ENCODE data around the gene FRMD7.
"Not testable (repeated sequence)": the region's sequence is repeated elsewhere in the genome, so short reads cannot be mapped to it uniquely, and the experiment has no call there.

FRMD7 gene, protein sequence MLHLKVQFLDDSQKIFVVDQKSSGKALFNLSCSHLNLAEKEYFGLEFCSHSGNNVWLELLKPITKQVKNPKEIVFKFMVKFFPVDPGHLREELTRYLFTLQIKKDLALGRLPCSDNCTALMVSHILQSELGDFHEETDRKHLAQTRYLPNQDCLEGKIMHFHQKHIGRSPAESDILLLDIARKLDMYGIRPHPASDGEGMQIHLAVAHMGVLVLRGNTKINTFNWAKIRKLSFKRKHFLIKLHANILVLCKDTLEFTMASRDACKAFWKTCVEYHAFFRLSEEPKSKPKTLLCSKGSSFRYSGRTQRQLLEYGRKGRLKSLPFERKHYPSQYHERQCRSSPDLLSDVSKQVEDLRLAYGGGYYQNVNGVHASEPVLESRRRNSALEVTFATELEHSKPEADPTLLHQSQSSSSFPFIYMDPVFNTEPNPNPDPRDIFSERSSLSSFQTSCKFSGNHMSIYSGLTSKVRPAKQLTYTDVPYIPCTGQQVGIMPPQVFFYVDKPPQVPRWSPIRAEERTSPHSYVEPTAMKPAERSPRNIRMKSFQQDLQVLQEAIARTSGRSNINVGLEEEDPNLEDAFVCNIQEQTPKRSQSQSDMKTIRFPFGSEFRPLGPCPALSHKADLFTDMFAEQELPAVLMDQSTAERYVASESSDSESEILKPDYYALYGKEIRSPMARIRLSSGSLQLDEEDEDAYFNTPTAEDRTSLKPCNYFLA

DNA sequence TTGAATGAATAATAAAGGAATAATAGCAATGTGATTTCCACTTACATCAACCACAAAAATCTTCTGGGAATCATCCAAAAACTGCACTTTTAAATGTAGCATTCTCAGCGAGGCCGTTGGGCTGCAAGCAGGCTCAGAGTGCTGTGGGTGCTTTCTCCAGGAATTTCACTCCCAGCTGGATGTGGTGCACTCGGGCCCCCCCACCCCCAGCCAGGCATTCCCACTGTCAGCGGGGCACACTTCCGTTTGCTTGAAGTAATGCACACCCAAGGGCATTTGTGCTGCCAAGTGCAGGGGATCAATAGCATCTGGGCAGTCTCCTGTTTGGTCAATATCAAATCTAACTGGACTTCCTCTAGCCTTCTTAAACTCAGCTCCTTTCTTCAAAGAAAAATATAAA is at the start of gene FRMD7:
TSS of gene FRMD7 (minus strand) at position 278 of the 400 bp plus-strand sequence. CDS start at position 102, 176 bp downstream.
- DNase-seq (ENCODE audit: low read depth in 2 of 2): no peak

DNA sequence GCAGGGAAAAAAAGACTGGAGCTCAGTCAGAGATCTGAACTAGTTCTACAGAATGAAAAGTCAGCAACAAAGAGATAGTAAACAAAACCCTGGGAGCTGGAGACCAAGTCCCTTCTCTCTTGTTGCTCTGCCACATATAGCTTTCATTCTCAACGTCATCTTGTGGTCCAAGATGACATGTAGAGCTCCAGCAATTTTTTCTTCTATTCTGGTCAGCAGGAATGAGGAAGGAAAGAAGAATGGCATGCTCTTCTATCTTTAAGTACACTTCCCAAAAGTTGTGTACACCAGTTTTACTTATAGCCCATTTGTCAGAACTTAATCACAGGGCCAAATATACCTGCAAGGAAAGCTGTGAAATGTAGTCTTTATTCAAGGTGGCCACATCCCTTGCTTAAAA is 45.8 kb upstream of the FRMD7 start:
- no peak for DNase-seq (ENCODE audit: low read depth in 2 of 2)

DNA sequence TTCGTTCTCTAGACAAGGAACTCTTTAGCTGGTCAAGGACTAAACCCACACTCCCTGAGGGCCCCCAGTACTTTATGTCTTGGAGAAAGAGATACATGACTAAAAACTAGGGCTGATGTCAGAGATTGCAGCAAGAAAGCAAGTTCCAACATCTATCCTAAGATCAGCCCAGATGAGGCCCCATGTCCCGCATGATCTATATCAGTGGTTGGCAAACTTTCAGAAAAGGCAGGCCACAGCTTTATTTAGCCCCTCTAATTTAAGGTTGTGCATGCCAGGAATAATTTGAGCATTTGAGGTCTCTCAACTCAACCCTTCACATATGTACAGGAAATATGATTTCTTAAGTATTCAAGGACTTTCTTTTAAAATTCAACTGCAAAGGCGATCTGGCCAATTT is 44.1 kb upstream of the FRMD7 start:
- no peak for DNase-seq (ENCODE audit: low read depth in 2 of 2)

DNA sequence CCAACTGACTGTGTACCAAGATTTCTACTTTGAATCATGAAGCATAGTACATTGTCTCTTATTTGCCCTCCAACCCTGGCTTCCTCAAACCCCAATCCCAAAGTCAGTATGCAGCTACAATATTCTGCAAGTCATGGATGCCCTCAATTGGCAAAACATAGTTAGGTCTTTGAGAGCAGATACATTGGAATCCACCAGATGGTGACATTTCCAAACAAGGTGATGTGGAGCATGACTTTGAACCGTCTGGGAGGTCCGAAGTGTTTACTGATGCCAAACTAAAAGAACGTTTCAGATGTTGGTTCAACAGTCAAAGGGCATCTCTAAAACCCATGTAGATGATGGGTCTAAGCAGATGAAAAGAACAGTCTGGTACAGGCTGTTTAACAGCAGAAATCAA is 43.7 kb upstream of the FRMD7 start:
- DNase-seq (ENCODE audit: low read depth in 2 of 2): no peak

DNA sequence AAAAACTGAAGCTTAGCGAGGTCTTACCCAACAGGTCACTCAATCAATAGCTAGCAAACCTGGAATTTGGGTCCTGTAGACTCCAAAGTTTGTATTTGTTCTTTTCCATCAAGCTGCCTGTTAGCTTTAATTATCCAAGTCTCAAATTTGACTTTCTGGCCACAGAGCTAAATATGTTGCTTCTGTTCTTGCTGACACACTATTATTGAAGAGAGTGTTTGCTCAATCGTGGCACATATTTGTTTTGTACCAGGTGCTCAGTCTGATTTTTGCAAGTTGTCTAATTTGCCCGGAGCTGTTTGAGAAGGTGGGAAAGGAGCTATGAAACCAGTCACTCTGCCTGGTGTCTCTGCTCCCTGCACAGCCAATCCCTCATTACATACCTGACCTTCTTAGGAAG is 41.7 kb upstream of the FRMD7 start:
- no peak for DNase-seq (ENCODE audit: low read depth in 2 of 2)

DNA sequence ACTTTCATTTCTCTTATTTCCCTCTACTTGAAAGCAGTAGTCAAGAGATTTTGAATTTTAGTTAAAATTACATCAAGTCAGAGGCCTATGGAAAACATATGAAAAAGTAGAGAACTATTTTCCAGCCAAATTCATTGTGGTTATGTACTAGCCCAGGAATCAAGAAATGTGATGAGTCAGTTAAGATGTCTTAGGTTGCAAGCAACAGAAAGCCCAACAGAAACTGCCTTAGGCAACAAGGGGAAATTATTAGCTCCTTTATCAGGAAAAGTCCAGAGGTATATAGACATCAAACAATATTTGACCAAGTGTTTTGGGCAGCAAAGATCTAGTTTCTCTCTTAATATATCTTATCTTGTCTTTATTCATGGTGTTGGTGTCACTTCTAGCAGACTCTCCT is 37.8 kb upstream of the FRMD7 start:
- no peak for DNase-seq (ENCODE audit: low read depth in 2 of 2)

DNA sequence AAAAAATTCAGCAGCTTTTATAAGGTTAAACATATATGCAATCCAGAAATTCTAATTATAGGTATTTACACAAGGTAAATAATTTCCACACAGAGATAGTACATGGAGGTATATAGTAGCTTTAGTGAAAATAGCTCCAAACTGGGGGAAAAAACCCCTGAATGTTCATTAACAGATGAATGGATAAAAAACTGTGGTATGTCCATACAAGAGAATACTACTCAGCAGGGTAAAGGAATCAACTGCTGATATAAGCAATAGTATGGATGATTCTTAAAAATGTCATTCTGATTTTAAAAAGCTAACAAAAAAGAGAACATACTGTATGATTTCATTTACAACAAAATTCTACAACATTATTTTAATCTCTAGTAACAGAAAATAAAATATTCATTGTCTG is 37.2 kb upstream of the FRMD7 start:
- no peak for DNase-seq (ENCODE audit: low read depth in 2 of 2)

DNA sequence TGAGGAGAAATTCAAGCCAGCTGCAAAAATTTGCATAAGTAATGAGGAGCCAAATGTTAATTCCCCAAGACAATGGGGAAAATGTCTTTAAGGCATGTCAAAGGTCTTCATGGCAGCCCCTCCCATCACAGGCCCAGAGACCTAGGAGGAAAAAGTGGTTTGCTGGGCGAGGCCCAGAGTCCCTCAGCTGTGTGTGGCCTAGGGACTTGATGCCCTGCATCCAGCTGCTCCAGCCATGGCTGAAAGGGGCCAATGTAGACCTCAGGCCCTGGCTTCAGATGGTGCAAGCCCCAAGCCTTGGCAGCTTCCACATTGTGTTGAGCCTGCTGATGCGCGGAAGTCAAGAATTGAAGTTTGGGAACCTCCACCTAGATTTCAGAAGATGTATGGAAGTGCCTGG is 35.3 kb upstream of the FRMD7 start:
- not testable (repeated sequence) for DNase-seq (ENCODE audit: low read depth in 2 of 2)

DNA sequence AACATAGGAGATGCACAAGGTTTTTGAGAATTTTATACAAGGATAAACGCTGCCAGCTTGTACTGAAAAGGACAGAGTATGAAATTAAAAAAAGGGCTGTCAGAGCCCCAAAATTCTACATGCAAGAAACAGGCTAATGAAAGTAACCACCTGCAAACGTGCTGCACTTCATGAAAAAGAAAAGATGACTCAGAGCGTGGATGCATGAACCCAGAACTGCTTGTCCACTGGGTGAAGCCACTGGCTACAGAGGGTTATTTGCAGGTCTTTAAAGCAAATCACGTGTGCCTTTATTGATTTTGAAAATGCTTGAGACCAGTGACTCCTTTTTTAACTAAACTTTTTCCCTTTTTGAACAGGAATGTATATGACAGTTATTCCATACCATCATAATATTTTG is 25.3 kb upstream of the FRMD7 start:
- no peak for DNase-seq (ENCODE audit: low read depth in 2 of 2)

DNA sequence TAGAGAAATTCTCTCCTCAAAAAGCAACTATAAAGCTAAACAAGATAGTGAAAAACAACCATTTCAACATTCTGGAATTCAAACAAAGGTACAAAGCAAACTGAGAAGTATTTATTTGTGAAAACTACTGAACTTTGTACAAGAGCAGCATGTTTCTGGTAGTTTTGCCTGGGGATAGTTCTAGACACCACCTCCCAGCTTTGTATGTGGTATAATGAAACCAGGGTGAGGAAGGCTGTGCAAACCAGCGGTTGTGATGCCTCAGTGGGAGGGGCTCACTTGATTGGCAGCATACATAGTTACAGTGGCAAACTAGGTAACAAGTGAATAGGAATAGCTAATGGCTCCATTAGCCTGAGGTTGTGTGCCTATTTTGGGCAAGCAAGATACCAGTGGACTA is 18.6 kb upstream of the FRMD7 start:
- no peak for DNase-seq (ENCODE audit: low read depth in 2 of 2)

DNA sequence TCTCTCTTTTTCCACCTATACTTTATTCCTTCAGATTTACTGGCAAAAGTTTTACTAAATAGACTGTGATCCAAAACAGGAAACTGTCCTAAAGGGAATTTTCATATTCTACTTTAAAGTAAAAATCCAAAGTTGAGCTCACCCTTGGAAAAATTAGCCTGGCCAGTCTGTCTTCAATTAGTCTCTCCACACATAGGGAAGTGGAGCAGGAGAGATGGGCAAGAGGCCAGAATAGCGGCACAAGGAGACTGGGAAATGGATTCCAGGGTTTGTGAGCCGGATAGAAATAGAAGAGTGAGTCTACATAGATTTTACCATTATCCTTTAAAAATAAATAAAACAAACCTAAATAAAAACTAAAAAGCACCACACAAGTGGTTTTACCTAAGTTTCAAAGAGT is 16.2 kb upstream of the FRMD7 start:
- no peak for DNase-seq (ENCODE audit: low read depth in 2 of 2)

DNA sequence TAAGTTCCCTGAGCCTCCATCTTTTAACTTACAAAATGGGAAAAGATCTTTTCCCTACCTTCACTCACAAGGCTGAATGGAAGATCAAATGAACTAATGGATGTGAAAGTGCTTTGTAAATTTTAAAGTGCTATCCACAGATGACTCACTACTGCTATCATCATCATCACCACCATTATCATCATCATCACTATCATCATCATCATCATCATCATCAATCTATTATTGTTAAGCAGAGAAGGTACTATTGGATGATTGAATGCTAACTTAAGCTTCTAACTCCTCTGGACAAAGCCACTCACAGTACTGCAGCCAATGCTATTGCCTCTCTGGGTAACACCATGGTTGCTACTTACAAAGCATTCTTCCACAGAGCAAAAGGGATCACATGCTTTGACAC is 1.9 kb downstream of the FRMD7 start:
- no peak for DNase-seq (ENCODE audit: low read depth in 2 of 2)

DNA sequence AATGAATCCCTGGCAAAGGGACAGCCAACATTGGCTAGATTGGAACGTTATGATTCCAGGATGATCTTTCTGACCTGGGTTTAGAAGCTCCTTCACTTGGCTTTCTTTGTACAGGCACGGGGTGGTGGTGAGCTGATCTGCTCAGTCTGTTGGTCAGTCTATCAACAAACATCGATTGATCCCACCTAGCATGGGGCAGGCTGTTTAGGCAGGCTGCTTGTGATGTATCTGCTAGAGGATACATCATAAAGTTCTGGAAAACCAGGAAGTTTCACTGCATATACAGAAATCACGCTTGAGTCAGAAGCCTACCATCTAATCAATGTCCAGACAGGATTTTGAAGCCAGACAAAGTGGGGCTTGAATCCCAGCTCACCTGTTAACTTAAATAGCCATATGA is 6.9 kb downstream of the FRMD7 start:
- DNase-seq (ENCODE audit: low read depth in 2 of 2): no peak

DNA sequence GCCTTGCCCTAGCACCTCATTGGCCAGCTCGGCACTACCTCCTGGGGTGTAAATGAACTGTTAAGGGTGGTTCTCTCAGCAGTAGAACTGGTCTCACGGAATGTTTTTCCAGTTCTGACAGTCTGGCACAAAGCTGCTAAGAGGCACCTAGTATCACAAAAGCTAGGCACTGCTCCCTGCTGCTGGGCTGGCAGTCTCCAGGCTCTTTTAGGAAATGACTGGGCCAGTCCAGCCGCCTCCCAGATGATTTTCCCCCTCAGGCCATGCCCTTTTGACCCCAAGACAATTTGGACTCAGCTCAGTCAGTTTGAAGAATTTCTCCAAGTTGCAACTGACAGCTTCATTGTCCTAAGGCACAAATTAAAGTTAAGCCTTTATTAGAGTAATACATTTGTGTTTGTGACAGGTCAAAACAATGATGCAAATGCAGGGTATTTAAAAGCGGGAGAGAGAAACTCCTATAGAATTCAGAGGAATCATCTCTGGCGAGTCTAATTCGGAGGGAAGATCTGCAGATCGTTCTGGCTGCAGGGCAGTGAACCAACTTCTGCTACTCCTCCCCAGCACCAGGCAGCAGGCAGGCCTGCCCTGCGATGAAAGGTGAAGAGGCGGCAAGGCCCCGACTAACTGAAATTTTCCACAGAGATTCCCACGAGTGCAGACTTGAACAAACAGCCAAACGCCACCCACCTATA is 7.9 kb downstream of the FRMD7 start:
- no peak for DNase-seq (ENCODE audit: low read depth in 2 of 2)

DNA sequence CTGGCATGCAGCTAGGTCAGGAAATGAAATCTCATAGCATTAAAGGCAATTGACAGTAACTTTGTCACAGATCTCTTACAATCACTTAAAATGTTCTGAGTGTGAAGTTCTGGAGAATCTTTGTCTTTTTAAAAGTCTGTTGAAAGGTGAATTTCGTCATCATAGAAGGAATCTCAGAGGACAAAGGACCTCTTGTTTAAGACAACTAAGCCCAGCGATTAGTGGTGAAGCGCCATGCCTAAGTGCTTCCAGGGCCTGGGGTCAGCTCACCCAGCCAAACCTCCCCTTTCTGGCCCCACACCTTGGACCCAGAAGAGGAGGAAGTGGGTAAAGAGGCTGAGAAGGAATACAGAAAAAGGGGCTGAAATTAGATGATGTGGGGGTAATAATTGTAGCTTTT is 8.5 kb downstream of the FRMD7 start:
- no peak for DNase-seq (ENCODE audit: low read depth in 2 of 2)

DNA sequence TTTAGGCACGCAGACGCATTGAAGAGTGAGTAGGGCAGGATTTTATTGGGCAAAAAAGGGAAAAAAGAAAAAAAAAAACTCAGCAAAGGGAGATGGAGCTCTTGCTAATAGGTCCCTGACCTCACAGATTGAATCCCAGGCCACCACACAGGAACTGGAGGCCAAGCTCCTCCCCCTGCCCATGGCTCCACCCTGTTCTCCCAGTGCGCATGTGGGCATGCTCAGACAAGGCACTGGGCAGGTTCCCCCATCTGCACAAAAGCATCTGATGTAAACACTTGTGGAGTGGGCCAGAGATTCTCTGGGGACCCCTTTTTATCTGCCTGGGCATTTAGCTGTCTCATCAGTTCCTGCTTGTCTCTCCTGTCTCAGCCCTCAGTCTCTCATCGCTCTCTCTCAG is 9.5 kb downstream of the FRMD7 start:
- no peak for DNase-seq (ENCODE audit: low read depth in 2 of 2)

DNA sequence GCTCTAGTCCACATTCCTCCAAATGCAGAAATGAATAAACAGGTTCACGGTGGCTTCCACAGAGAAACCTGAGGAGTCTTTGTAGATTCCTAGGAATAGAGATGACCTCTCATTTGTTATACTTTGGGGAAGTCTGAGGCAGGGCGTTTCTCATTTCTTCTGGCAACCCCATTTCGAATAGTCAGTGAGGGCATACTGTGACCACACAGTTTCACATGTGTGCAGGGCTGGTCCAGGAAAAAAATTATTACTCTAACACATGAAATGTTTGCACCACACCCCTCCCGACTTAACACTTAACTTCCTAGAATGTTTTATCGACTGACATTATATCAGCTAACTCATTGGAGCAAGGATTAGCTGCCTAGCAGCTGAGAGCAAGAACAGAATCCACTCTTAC is 12.0 kb downstream of the FRMD7 start:
- DNase-seq (ENCODE audit: low read depth in 2 of 2): no peak

DNA sequence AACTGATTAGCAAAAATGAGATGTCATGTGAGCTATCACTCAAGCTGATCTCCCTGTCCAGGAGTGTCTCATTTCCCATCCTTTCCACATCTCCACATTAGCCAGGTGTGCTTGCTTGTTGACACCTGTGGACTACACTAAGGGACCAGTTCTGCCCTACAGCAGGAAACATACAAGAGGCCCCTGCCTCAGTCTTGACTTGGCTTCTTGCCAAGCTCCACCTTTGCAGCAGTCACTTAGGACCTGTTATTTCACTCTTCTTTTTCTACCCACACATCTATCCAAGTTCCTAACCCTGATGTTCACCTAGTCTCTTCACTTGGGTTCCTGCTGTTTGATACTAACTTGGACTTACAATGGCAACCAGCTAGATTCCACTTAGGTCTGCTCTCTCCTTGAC is 13.2 kb downstream of the FRMD7 start:
- no peak for DNase-seq (ENCODE audit: low read depth in 2 of 2)

DNA sequence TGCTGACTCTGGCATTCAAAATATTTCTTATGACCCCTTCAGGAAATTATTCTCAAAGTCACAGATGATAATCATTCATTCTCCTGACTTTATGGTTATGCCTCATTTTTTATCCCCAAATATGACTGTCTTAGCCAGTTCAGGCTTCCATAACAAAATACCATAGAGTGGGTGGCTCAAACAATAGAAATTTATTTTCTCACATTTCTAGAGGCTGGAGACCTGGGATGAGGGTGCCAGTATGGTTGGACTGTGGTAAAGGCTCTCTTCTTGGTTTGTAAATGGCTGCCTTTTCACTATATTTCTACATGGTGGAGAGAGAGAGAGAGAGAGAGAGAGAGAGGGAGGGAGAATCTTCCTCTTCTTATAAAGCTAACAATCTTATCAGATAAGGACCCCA is 20.5 kb downstream of the FRMD7 start:
- no peak for DNase-seq (ENCODE audit: low read depth in 2 of 2)

DNA sequence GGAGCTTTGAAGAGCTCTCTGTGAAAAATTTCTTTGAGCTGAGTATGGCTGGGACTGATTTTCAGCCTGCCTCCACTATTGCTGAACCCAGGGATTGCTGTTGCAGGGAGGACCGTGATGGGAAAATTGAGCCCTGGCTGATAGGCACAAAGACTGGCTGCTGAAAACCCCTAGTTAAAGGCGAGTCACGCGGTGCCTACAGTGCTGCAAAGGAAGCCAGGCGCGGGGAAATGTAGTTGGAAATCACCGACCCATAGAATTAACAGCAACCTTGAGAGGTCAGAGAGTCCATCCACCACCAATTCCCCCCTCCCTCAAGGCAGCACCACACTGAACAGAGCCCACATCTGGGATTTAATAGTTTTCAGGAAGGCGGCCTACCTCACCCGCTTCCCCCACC is 26.0 kb downstream of the FRMD7 start:
- DNase-seq (ENCODE audit: low read depth in 2 of 2): no peak

DNA sequence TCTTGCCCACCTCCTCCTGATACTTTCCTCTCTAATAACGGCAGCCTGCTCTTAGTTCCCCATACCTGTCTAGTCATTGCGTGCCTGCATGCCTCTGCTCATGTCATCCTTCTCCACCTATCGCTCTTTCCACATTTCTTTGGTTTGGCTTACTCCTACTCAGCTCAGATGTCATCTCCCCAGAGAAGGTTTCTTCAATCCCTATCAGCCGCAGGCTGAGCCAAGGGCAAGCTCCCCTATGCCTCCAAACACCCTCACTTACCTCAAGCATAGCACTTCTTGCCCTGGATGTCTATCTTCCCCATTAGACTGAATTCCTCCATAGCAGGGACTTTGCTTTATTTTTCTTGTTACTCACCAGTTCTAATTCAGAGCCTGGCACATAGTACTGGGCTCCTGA is 26.6 kb downstream of the FRMD7 start:
- no peak for DNase-seq (ENCODE audit: low read depth in 2 of 2)

DNA sequence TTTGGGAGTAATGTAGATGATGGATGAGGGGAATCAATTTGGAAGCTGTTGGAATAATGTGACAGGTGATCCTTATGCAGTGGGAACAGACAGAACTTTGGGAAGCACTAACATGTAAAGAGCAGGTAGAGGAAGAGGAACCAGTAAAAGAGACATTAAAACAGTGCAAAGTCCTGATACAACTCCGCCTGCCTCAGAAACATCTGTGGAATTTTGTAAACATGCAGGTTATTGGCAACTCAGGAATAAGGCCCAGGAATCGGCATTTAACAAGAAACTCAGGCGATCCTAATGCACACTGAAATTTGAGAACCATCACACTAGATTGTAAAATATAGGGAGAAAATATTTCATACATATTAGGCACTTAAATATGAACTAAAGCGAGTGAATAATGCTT is 29.1 kb downstream of the FRMD7 start:
- DNase-seq (ENCODE audit: low read depth in 2 of 2): not testable (repeated sequence)

DNA sequence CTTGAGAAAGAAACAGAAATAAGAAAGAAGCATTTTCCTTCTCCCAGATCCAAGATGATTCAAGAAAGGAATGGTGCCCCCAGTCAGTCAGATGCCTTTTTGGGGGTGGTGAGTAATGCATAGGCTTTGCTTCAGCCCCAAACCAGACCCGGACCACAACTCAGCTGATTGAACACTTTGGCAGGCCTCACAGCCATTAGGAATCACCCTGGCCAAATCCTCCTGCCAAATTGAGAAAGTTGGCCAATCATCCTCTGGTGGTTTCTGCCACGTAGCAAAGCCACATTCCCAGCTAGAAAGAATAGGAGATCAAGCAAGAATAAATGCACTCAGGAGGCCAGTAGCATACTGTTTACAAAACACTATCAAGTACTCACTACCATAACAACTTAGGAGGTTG is 33.7 kb downstream of the FRMD7 start:
- no peak for DNase-seq (ENCODE audit: low read depth in 2 of 2)
